HG03097 (cell line): ENCODE results near the gene PREP.
"Not testable (repeated sequence)": the region's sequence is repeated elsewhere in the genome, so short reads cannot be mapped to it uniquely, and the experiment has no call there.

ENCODE experiments used
- ATAC-seq: cut with Tn5 transposase; IDR thresholded peaks from one replicate; pipeline ENCODE4 v1.9.1; 2021; ENCODE audit not compliant: unreplicated experiment, low FRiP score

The PREP gene

GRCh38 chr6:105348897-105349296, 54.0 kb downstream of the PREP start:
- no peak for ATAC-seq

GRCh38 chr6:105346052-105346451, 56.8 kb downstream of the PREP start:
- no peak for ATAC-seq

GRCh38 chr6:105345506-105345905, 57.4 kb downstream of the PREP start:
- no peak for ATAC-seq

GRCh38 chr6:105344881-105345370, 58.0 kb downstream of the PREP start:
- ATAC-seq: no peak

- ATAC-seq: not testable (repeated sequence)
These were observed 64.4 kb downstream of the PREP start for GRCh38 chr6:105338350-105338983.

- ATAC-seq: no peak
These were observed 65.9 kb downstream of the PREP start for GRCh38 chr6:105336986-105337385.

GRCh38 chr6:105332576-105332975, 70.3 kb downstream of the PREP start:
- ATAC-seq: no peak

GRCh38 chr6:105331927-105332326, 71.0 kb downstream of the PREP start:
- no peak for ATAC-seq

- no peak for ATAC-seq
These were observed 72.0 kb downstream of the PREP start for GRCh38 chr6:105330913-105331312.

GRCh38 chr6:105330364-105330763, 72.5 kb downstream of the PREP start:
- ATAC-seq: no peak

GRCh38 chr6:105326833-105327770, 75.8 kb downstream of the PREP start:
- ATAC-seq: no peak

- ATAC-seq: no peak
These were observed 76.7 kb downstream of the PREP start for GRCh38 chr6:105326216-105326615.

- no peak for ATAC-seq
These were observed 78.4 kb downstream of the PREP start for GRCh38 chr6:105324386-105324950.

- no peak for ATAC-seq
These were observed 80.2 kb downstream of the PREP start for GRCh38 chr6:105322499-105323225.

- ATAC-seq: no peak
These were observed 81.2 kb downstream of the PREP start for GRCh38 chr6:105321728-105322127.

- ATAC-seq: no peak
These were observed 81.7 kb downstream of the PREP start for GRCh38 chr6:105321207-105321606.

- no peak for ATAC-seq
These were observed 82.1 kb downstream of the PREP start for GRCh38 chr6:105320765-105321164.

GRCh38 chr6:105320271-105320670, 82.6 kb downstream of the PREP start:
- ATAC-seq: no peak

GRCh38 chr6:105319331-105319730, 83.6 kb downstream of the PREP start:
- ATAC-seq: no peak

GRCh38 chr6:105318660-105319059, 84.2 kb downstream of the PREP start:
- ATAC-seq: no peak
